Esophagus (tissue), 2 donors: ENCODE data around the gene SLC22A23. TPM values are rescaled to one million over a fixed set of nuclear protein-coding genes. Genes with fewer than 3 reads are reported as not detected.
"Not testable (repeated sequence)": the region's sequence is repeated elsewhere in the genome, so short reads cannot be mapped to it uniquely, and the experiment has no call there.

Experiments
- H3K27ac ChIP-seq, 2 donors: one replicate each; pipeline ENCODE4 v1.5.1; 2013; ENCODE audit warnings: low read depth in 2 of 2, mild to moderate bottlenecking in 2 of 2, inconsistent platforms in 1 of 2, low read length in 1 of 2, moderate library complexity in 1 of 2
- H3K27me3 ChIP-seq, 2 donors: one replicate each; pipeline ENCODE4 v1.6.1; 2013; ENCODE audit warnings: low read length in 2 of 2, control low read depth in 1 of 2, mild to moderate bottlenecking in 1 of 2; ENCODE audit not compliant: insufficient read depth in 2 of 2, control insufficient read depth in 1 of 2
- H3K36me3 ChIP-seq, 2 donors: one replicate each; pipeline ENCODE4 v1.6.1; 2013; ENCODE audit warnings: low read length in 1 of 2; ENCODE audit not compliant: control insufficient read depth in 2 of 2, insufficient read depth in 2 of 2
- H3K4me1 ChIP-seq, 2 donors: one replicate each; pipeline ENCODE4 v1.6.1; 2013; ENCODE audit warnings: low read length in 1 of 2; ENCODE audit not compliant: control insufficient read depth in 2 of 2, insufficient read depth in 2 of 2
- H3K4me3 ChIP-seq, 2 donors: one replicate each; pipeline ENCODE4 v1.5.1; 2013; ENCODE audit warnings: low read length in 2 of 2, mild to moderate bottlenecking in 2 of 2, low read depth in 1 of 2, moderate library complexity in 1 of 2
- H3K9me3 ChIP-seq, 2 donors: one replicate each; pipeline ENCODE4 v1.6.1; 2013; ENCODE audit warnings: mild to moderate bottlenecking in 2 of 2, low read depth in 1 of 2, low read length in 1 of 2, moderate library complexity in 1 of 2; ENCODE audit not compliant: control insufficient read depth in 2 of 2, insufficient read depth in 1 of 2
- whole genome bisulfite sequencing, 2 donors: extraction: QIAGEN DNeasy Blood & Tissue Kit; methylation state at CpG; one replicate each; pipeline ENCODE4 v1.1.7; 2013; 5-methylcytosine and 5-hydroxymethylcytosine counted together
- polyA plus RNA-seq, 2 donors: library from polyadenylated mRNA; stranded (reverse); fragments of 200-250 nt; gene quantifications; one replicate each; pipeline ENCODE4 v1.2.3, GENCODE V29; 2013
- donor health status: healthy with polysubstance abuse.
- donor health status: Bipolar disorder and iron deficiency.

SLC22A23 gene
- polyA plus RNA-seq, 2 donors = 12.5 to 15.4 TPM

GRCh38 chr6:3384241-3385143, 72.4 kb downstream of the SLC22A23 start:
- H3K36me3 ChIP-seq = no peaks in the 10 kb centered on the region
- no peaks in the 10 kb centered on the region for H3K27me3 ChIP-seq
- H3K27ac ChIP-seq = peak overlapping the region in 1 of 2 donors; percentile 12
- peaks cover 8 to 24% of the 10 kb centered on the region in 2 donors for H3K4me1 ChIP-seq
- H3K4me3 ChIP-seq = no peak overlapping the region
- 59 to 73% methylated on average over 9 of the region's 9 CpGs for WGBS, 2 donors
- H3K9me3 ChIP-seq = no peaks in the 10 kb centered on the region

DNA sequence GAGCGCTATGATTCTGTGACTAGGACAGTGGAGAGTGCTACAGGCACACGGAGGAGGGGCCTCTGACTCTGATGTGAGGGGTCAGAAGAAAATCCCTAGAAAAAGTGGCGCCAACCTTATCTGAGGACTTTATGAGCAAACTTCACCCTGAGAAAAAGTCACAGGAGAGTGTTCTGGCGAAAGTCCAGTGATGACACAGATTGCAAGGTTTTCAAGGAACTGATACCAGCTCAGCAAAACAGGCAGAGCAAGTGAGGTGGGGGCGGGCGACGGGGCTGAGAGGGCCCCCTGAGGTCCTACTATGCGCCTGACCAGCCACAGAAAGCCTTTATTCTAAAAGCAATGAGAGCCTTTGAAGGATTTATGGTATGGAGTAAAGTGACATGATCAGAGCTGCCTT, 73.3 kb downstream of the SLC22A23 start:
- Histone ChIP-seq H3K4me3 (no peak overlapping the region), H3K27ac (peak overlapping the region in 1 of 2 donors; percentile 53), H3K4me1 (peaks cover 6 to 21% of the 10 kb centered on the region in 2 donors), H3K27me3 (no peaks in the 10 kb centered on the region), H3K9me3 (no peaks in the 10 kb centered on the region), H3K36me3 (no peaks in the 10 kb centered on the region)
- WGBS, 2 donors = 51 to 61% methylated on average over 8 of the region's 8 CpGs

- H3K27ac ChIP-seq = peak overlapping the region in 1 of 2 donors; percentile 37
- no peak overlapping the region for H3K4me3 ChIP-seq
- no peaks in the 10 kb centered on the region for H3K27me3 ChIP-seq
- peaks cover 6 to 26% of the 10 kb centered on the region in 2 donors for H3K4me1 ChIP-seq
- no peaks in the 10 kb centered on the region for H3K9me3 ChIP-seq
- 74 to 77% methylated on average over 8 of the region's 8 CpGs for WGBS, 2 donors
- no peaks in the 10 kb centered on the region for H3K36me3 ChIP-seq
Observed at GRCh38 chr6:3382326-3383279, 74.2 kb downstream of the SLC22A23 start.

DNA sequence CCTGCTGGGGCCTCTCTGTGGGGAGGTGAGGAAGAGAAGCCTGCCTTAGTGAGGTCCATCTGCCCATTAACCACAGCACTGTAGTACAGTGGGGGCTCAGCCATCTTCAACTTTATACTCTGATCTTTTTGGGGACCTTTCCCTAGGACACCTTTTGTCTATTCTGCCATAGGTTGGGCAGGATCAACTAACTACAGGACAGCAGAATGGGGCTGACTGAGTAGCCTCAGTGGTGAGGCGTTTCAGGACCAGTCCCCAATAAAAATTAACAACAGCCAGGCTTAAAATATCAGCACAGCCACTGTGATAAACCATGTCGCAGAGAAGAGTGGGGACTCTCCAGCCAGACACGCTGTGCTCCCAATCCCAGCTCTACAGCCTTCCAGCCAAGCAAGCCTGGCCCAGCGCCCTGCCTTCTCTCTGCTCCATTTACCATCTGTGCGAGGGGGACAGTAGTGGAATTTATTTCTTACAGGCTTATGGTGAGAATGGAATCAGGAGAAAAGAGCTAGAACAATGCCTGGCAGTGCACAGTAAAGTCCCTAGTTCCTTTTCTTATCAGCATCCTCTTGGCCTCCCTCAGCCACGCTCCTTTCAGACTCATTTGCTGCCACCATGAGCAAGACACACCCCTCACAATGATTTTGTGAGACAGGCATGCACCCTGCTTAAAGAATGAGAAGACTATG, 75.5 kb downstream of the SLC22A23 start:
- H3K36me3 ChIP-seq = no peaks in the 10 kb centered on the region
- 53 to 60% methylated on average over 6 of the region's 6 CpGs for WGBS, 2 donors
- H3K4me1 ChIP-seq = peaks cover 5 to 25% of the 10 kb centered on the region in 2 donors
- H3K27me3 ChIP-seq = no peaks in the 10 kb centered on the region
- no peak overlapping the region for H3K4me3 ChIP-seq
- H3K27ac ChIP-seq = peak overlapping the region in 1 of 2 donors; percentile 38
- H3K9me3 ChIP-seq = no peaks in the 10 kb centered on the region

DNA sequence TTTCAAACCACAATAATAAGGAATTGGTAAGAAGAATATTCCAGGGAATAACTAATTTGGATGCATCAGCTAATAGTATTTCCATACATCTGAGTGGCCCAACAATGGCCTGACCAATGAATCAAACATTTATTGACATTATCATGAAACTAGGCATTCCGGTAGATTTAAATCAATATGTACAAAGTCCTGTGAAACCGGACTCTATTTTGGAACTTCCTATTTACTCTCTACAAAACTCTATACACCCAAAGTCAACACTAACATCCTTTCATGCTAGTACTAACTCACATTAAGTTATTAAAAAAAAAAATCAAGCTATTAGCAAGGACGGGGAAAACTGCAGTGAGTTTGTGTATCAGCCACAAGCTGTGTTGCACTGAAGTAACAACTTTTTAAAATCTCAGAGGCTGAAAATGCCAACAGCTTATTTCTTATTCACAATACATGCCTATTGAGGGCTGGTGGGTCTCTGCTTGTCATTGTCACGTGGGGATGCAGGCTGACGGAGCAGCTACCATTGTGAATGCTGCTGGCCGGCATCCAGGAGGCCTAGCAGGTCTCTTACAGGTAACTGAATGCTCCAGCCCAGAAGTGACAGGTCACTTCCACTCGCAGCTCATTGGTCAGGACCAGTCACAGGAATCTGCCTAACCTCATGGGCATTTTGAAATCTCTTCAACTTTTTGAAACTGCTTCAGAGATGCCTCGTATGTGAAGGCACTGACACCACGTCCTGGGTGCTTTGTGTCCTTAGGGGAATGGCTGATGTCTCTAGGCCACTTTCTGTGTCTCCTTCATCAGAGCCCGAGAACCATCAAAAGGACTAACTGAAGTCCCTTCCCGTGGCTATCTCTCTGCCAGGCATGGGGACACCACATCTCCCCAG, 76.3 kb downstream of the SLC22A23 start:
- WGBS, 2 donors = 69 to 71% methylated on average over 11 of the region's 11 CpGs
- no peak overlapping the region for H3K4me3 ChIP-seq
- H3K36me3 ChIP-seq = no peaks in the 10 kb centered on the region
- no peak overlapping the region for H3K27ac ChIP-seq
- H3K4me1 ChIP-seq = peaks cover 0 to 20% of the 10 kb centered on the region in 2 donors
- H3K27me3 ChIP-seq = no peaks in the 10 kb centered on the region
- no peaks in the 10 kb centered on the region for H3K9me3 ChIP-seq

DNA sequence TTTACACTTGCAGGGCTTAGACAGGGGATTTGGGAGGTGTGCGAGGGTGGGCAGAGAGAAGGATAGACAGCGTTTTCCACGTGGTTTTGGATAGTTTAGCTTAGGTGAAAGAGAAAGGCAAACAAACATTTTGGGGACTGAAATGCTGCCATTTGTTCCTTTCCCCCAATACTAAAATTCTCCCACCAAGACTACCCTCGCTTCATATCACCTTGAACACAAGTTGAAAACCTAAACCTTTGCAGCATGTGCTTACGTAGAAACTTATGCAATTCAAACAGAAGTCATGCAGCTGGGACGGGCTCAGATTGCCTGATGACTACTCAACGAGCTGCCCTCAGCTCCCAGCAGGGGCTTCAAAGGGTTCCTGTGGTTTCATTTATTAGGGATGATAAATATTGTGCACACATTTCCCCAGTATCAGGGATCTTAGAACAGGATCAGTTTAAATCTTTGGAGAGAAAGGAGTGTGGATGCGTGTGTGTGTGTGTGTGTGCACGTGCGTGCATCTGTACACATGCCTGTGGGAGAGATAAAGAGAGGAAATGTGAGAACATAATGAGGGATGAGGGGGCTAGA, 77.3 kb downstream of the SLC22A23 start:
- H3K36me3 ChIP-seq = no peaks in the 10 kb centered on the region
- no peaks in the 10 kb centered on the region for H3K9me3 ChIP-seq
- 84 to 85% methylated on average over 10 of the region's 10 CpGs for WGBS, 2 donors
- H3K4me1 ChIP-seq = peaks cover 0 to 20% of the 10 kb centered on the region in 2 donors
- H3K27me3 ChIP-seq = no peaks in the 10 kb centered on the region
- H3K4me3 ChIP-seq = no peak overlapping the region
- H3K27ac ChIP-seq = peak overlapping the region in 1 of 2 donors; percentile 39

DNA sequence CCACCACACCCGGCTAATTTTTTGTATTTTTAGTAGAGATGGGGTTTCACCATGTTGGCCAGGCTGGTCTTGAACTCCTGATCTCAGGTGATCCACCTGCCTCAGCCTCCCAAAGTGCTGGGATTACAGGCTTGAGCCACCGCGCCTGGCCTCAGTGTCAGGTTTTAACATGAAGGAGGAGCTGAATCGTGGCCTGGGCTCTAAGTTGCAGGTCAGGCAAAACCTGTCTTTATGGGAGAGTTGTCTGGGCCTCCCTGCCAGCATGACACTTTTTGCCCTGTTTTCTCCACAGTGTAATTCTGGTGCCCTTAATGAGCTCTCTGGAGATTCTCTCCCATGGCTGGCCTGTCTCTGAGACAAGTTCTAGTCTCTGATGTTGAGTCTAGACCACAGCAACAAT, 78.0 kb downstream of the SLC22A23 start:
- not testable (repeated sequence) for H3K36me3 ChIP-seq, H3K4me3 ChIP-seq, H3K9me3 ChIP-seq, H3K27me3 ChIP-seq
- WGBS, 2 donors = 63% methylated on average over 4 of the region's 4 CpGs
- peak overlapping the region; percentile 39 to 47 for H3K27ac ChIP-seq
- peaks cover 0 to 20% of the 10 kb centered on the region in 2 donors for H3K4me1 ChIP-seq

GRCh38 chr6:3378398-3378782, 78.5 kb downstream of the SLC22A23 start:
- H3K36me3 ChIP-seq, H3K9me3 ChIP-seq, H3K4me3 ChIP-seq, H3K27me3 ChIP-seq: not testable (repeated sequence)
- WGBS, 2 donors = 69 to 77% methylated on average over 4 to 6 of the region's 6 CpGs
- Histone ChIP-seq H3K4me1 (peaks cover 0 to 20% of the 10 kb centered on the region in 2 donors), H3K27ac (peak overlapping the region; percentile 24 to 81)
